Thyroid gland (tissue), 4 donors: ENCODE measurements around the gene UBXN7.
"Not testable (repeated sequence)": the region's sequence is repeated elsewhere in the genome, so short reads cannot be mapped to it uniquely, and the experiment has no call there.

Experiments
- CTCF ChIP-seq, 6 experiments: fragments of 200-600 bp in 3 of 6; fragments of 450-650 bp in 3 of 6; sonication (generic) in 3 of 6; IDR thresholded peaks; one replicate each; pipeline ENCODE4 v1.5.1; 2016 to 2019; ENCODE audit warnings: antibody characterized with exemption in 6 of 6, mild to moderate bottlenecking in 2 of 6, inconsistent platforms in 1 of 6, moderate library complexity in 1 of 6
- POLR2A ChIP-seq, 2 donors: fragments of 450-650 bp; IDR thresholded peaks; one replicate each; pipeline ENCODE4 v1.6.1; 2017; ENCODE audit warnings: antibody characterized with exemption in 2 of 2, mild to moderate bottlenecking in 2 of 2, moderate library complexity in 1 of 2

GRCh38 chr3:196302960-196303359 lies 129.3 kb downstream of the UBXN7 start:
- TF ChIP-seq CTCF, POLR2A (IDR thresholded peaks at IDR 0.05): not testable (repeated sequence)
